K562 (cell line): Measurements from ENCODE around the gene ALOXE3. TPM values are rescaled to one million over a fixed set of nuclear protein-coding genes. Genes with fewer than 3 reads are reported as not detected.

Experiments used
- ATF7 ChIP-seq: fragments of 450-650 bp; IDR thresholded peaks from 2 replicates; pipeline ENCODE4 v1.7.1; 2014; ENCODE audit warnings: mild to moderate bottlenecking, moderate library complexity
- CHD4 ChIP-seq: fragments of 200-600 bp; sonication (generic); IDR thresholded peaks from 3 replicates; pipeline ENCODE4 v1.6.1; 2012; ENCODE audit warnings: low read depth, mild to moderate bottlenecking, mixed read lengths, low read length, inconsistent platforms; ENCODE audit not compliant: insufficient read depth, insufficient replicate concordance, poor library complexity, severe bottlenecking
- CUX1 ChIP-seq: fragments of 200-800 bp; sonication (Bioruptor generic); IDR thresholded peaks from 2 replicates; pipeline ENCODE4 v1.6.1; 2016; ENCODE audit warnings: missing genetic modification characterization, missing compliant biosample characterization
- E2F8 ChIP-seq: fragments of 450-650 bp; IDR thresholded peaks from 2 replicates; pipeline ENCODE4 v1.7.1; 2018; ENCODE audit warnings: mild to moderate bottlenecking, low read depth; ENCODE audit not compliant: partially characterized antibody
- HDAC3 ChIP-seq: fragments of 450-650 bp; IDR thresholded peaks from 2 replicates; pipeline ENCODE4 v1.6.1; 2018; ENCODE audit warnings: borderline replicate concordance, mild to moderate bottlenecking, moderate library complexity; ENCODE audit not compliant: partially characterized antibody
- MAZ ChIP-seq, 2 experiments: fragments of 450-650 bp in 1 of 2; sonication (generic) in 1 of 2; formaldehyde crosslinking; IDR thresholded peaks in 1 of 2; conservative IDR thresholded peaks in 1 of 2; 2 replicates each; pipeline versions ENCODE4 v1.4.0 to v1.5.0; 2020; ENCODE audit warnings: mild to moderate bottlenecking in 1 of 2, missing genetic modification reagents in 1 of 2
- MTA3 ChIP-seq: fragments of 450-650 bp; formaldehyde crosslinking; IDR thresholded peaks from 2 replicates; pipeline ENCODE4 v1.6.1; 2017; ENCODE audit warnings: mild to moderate bottlenecking, borderline replicate concordance
- NFIX ChIP-seq: fragments of 250-450 bp; sonication (Bioruptor Pico); IDR thresholded peaks from 2 replicates; pipeline ENCODE4 v1.4.0; 2020; ENCODE audit warnings: low read depth, mild to moderate bottlenecking, moderate library complexity
- PHTF2 ChIP-seq: fragments of 250-450 bp; sonication (Bioruptor Pico); IDR thresholded peaks from 2 replicates; pipeline ENCODE4 v1.5.0; 2021; ENCODE audit warnings: mild to moderate bottlenecking
- RNF2 ChIP-seq: sonication (generic); IDR thresholded peaks from 2 replicates; pipeline ENCODE4 v1.6.1; 2016
- SRSF3 ChIP-seq: fragments of 200-400 bp; formaldehyde crosslinking; IDR thresholded peaks from 2 replicates; pipeline ENCODE4 v1.6.1; 2016; ENCODE audit warnings: mild to moderate bottlenecking, low read length, moderate library complexity; ENCODE audit not compliant: insufficient read depth
- ZNF41 ChIP-seq: fragments of 250-450 bp; sonication (Bioruptor Pico); conservative IDR thresholded peaks from 2 replicates; pipeline ENCODE4 v1.4.0; 2020; ENCODE audit warnings: mild to moderate bottlenecking
- ZNF507 ChIP-seq: conservative IDR thresholded peaks from 2 replicates; pipeline ENCODE4 v1.6.1; 2017; ENCODE audit warnings: missing genetic modification characterization, missing compliant biosample characterization
- ZNF561 ChIP-seq: fragments of 450-650 bp; formaldehyde crosslinking; conservative IDR thresholded peaks from 2 replicates; pipeline ENCODE4 v1.4.0; 2020; ENCODE audit warnings: mild to moderate bottlenecking, moderate library complexity
- polyA plus RNA-seq, 8 experiments: library from polyadenylated mRNA; depleted of rRNA in 4 of 8; stranded (reverse) in 5 of 8; unstranded in 3 of 8; fragments of >200 nt; fragmentation: Nextera tagmentation in 2 of 8; fragmentation: Illumina TruSeq in 1 of 8; extraction: Ambion mirVana in 2 of 8; extraction: Trizol in 1 of 8; gene quantifications; 2 replicates each; pipeline versions ENCODE4 v1.2.1 to v1.2.3, GENCODE V29; 2011 to 2014; ENCODE audit warnings: inconsistent platforms in 1 of 8, missing spikeins in 1 of 8
- total RNA-seq, 7 experiments: library from RNA; depleted of rRNA in 6 of 7; stranded (reverse); fragments of >200 nt in 6 of 7; fragmentation: Illumina TruSeq in 2 of 7; extraction: Trizol in 2 of 7; gene quantifications; 2 replicates each; pipeline versions ENCODE4 v1.2.1 to v1.2.3, GENCODE V29; 2011 to 2021; ENCODE audit warnings: low replicate concordance in 1 of 7
- TF ChIP-seq, protein P1 (sequence below): sonication (generic); formaldehyde crosslinking; IDR thresholded peaks from 2 replicates; pipeline ENCODE4 v1.8.0; 2022; ENCODE audit warnings: missing genetic modification reagents, mild to moderate bottlenecking, moderate library complexity, borderline replicate concordance
- TF ChIP-seq, protein P2 (sequence below): sonication (generic); formaldehyde crosslinking; IDR thresholded peaks from 2 replicates; pipeline ENCODE4 v1.9.0; 2022; ENCODE audit warnings: mild to moderate bottlenecking, missing genetic modification reagents

ALOXE3 gene
- total and polyA plus RNA-seq, 9 of the 15 experiments (the other 6 are each of a cell fraction or from before 2014, with no cell fraction given) = 0.04 TPM; not detected in 8

GRCh38 chr17:8152112-8152775 is 33.9 kb upstream of the ALOXE3 start, which contains the start of gene PER1 (continued):
- TF ChIP-seq ZNF507 (tag) = no peak
- no peak for TF ChIP-seq HDAC3
- TF ChIP-seq ATF7 = peak; percentile 83
- TF ChIP-seq CUX1 (CRISPR knock-in tag) = no peak
- TF ChIP-seq, protein P1, sequence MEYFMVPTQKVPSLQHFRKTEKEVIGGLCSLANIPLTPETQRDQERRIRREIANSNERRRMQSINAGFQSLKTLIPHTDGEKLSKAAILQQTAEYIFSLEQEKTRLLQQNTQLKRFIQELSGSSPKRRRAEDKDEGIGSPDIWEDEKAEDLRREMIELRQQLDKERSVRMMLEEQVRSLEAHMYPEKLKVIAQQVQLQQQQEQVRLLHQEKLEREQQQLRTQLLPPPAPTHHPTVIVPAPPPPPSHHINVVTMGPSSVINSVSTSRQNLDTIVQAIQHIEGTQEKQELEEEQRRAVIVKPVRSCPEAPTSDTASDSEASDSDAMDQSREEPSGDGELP (CRISPR knock-in tag) = peak; percentile 34; the same call in 1 of the 2 replicates
- peak; percentile 50 to 64; a peak in 2 of 4 replicates for TF ChIP-seq MAZ (CRISPR knock-in tag; conservative IDR thresholded peaks at IDR 0.05 in 1 of 2, IDR thresholded peaks at IDR 0.05 in 1 of 2)
- TF ChIP-seq E2F8 = no peak
- no peak for TF ChIP-seq CHD4
- 0 out of 2 replicates have a peak, but pooled peaks have one; percentile 46 for TF ChIP-seq RNF2
- no peak for TF ChIP-seq ZNF561
- TF ChIP-seq MTA3 = 0 out of 2 replicates have a peak, but pooled peaks have one; percentile 46
- TF ChIP-seq SRSF3 = no peak
- TF ChIP-seq PHTF2 (CRISPR knock-in tag) = no peak
- no peak for TF ChIP-seq ZNF41 (CRISPR knock-in tag)
- TF ChIP-seq NFIX (CRISPR knock-in tag) = no peak
- TF ChIP-seq, protein P2, sequence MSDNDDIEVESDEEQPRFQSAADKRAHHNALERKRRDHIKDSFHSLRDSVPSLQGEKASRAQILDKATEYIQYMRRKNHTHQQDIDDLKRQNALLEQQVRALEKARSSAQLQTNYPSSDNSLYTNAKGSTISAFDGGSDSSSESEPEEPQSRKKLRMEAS (CRISPR knock-in tag) = peak; percentile 85
